Stimulated activated CD4-positive, alpha-beta T cell treated with anti-CD3 and anti-CD28 coated beads, Interleukin-4, amount 100 ng/mL, for 24 hours (primary cell): ENCODE data around the gene PGBD5.
"Not testable (repeated sequence)": the region's sequence is repeated elsewhere in the genome, so short reads cannot be mapped to it uniquely, and the experiment has no call there.

Experiments
- DNase-seq: peaks from one replicate; pipeline ENCODE4 v3.0.0-alpha.2; 2020

PGBD5 gene

GRCh38 chr1:230424391-230425251, 1.5 kb downstream of the PGBD5 start:
- DNase-seq: no peak

- DNase-seq: no peak
These were observed 2.2 kb downstream of the PGBD5 start for GRCh38 chr1:230423951-230424350.

GRCh38 chr1:230423261-230423660, 2.9 kb downstream of the PGBD5 start:
- DNase-seq: no peak

GRCh38 chr1:230422221-230422981, 3.7 kb downstream of the PGBD5 start:
- DNase-seq: no peak

GRCh38 chr1:230421481-230421880, 4.7 kb downstream of the PGBD5 start:
- DNase-seq: no peak

GRCh38 chr1:230420372-230420771, 5.8 kb downstream of the PGBD5 start:
- not testable (repeated sequence) for DNase-seq

- DNase-seq: no peak
These were observed 9.7 kb downstream of the PGBD5 start for GRCh38 chr1:230416430-230416829.

GRCh38 chr1:230415405-230416132, 10.6 kb downstream of the PGBD5 start:
- DNase-seq: no peak

- DNase-seq: no peak
These were observed 11.4 kb downstream of the PGBD5 start for GRCh38 chr1:230414694-230415093.

GRCh38 chr1:230414102-230414501, 12.0 kb downstream of the PGBD5 start:
- DNase-seq: no peak

- DNase-seq: no peak
These were observed 13.1 kb downstream of the PGBD5 start for GRCh38 chr1:230413061-230413460.

GRCh38 chr1:230408971-230409370, 17.2 kb downstream of the PGBD5 start:
- DNase-seq: no peak

- no peak for DNase-seq
These were observed 18.8 kb downstream of the PGBD5 start for GRCh38 chr1:230407351-230407750.

- DNase-seq: not testable (repeated sequence)
These were observed 19.4 kb downstream of the PGBD5 start for GRCh38 chr1:230406727-230407126.

GRCh38 chr1:230403442-230403841, 22.7 kb downstream of the PGBD5 start:
- DNase-seq: no peak

- DNase-seq: no peak
These were observed 24.3 kb downstream of the PGBD5 start for GRCh38 chr1:230401763-230402294.

- DNase-seq: no peak
These were observed 25.0 kb downstream of the PGBD5 start for GRCh38 chr1:230401101-230401500.

GRCh38 chr1:230400007-230400344, 26.2 kb downstream of the PGBD5 start:
- no peak for DNase-seq

- no peak for DNase-seq
These were observed 26.7 kb downstream of the PGBD5 start for GRCh38 chr1:230399321-230400006.

GRCh38 chr1:230398856-230399255, 27.3 kb downstream of the PGBD5 start:
- DNase-seq: no peak

GRCh38 chr1:230396966-230397365, 29.2 kb downstream of the PGBD5 start:
- DNase-seq: no peak

- DNase-seq: no peak
These were observed 30.2 kb downstream of the PGBD5 start for GRCh38 chr1:230395932-230396331.

- no peak for DNase-seq
These were observed 31.4 kb downstream of the PGBD5 start for GRCh38 chr1:230394741-230395140.
